IMR-90 (cell line): ENCODE measurements around the gene FAHD2A.

Experiments
- CEBPB ChIP-seq: IDR thresholded peaks from 2 replicates; pipeline ENCODE4 v1.6.1; 2012; ENCODE audit warnings: low read depth, low read length, improper control_type of control experiment
- MXI1 ChIP-seq: IDR thresholded peaks from 2 replicates; pipeline ENCODE4 v1.6.1; 2012; ENCODE audit warnings: low read depth, mild to moderate bottlenecking, low read length, moderate library complexity, borderline replicate concordance
- POLR2A ChIP-seq: IDR thresholded peaks from 2 replicates; pipeline ENCODE4 v1.6.1; 2012; ENCODE audit warnings: mild to moderate bottlenecking, low read depth, low read length
- RAD21 ChIP-seq: IDR thresholded peaks from 2 replicates; pipeline ENCODE4 v1.6.1; 2012; ENCODE audit warnings: low read length, improper control_type of control experiment
- TF ChIP-seq, protein P1 (sequence below): conservative IDR thresholded peaks from 2 replicates; pipeline ENCODE4 v1.5.1; 2012; ENCODE audit warnings: mild to moderate bottlenecking, low read depth, low read length, improper control_type of control experiment

DNA sequence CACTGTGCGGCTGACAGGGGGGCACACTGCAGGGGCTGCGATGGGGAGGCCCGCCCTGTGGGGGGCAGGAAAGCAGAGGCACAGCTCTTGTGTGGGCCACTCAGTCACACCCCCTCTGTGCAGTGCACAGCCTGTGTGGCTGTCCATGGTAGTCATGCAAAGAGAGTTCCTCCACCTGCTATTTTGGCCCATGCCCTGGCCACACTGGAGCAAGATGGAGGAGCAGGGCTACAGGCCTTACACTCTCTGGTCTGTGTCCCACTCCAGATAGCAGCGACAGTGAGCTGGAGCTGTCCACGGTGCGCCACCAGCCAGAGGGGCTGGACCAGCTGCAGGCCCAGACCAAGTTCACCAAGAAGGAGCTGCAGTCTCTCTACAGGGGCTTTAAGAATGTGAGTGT is 28.5 kb upstream of the FAHD2A start:
- no peak for TF ChIP-seq POLR2A
- no peak for TF ChIP-seq MXI1
- TF ChIP-seq, protein P1, sequence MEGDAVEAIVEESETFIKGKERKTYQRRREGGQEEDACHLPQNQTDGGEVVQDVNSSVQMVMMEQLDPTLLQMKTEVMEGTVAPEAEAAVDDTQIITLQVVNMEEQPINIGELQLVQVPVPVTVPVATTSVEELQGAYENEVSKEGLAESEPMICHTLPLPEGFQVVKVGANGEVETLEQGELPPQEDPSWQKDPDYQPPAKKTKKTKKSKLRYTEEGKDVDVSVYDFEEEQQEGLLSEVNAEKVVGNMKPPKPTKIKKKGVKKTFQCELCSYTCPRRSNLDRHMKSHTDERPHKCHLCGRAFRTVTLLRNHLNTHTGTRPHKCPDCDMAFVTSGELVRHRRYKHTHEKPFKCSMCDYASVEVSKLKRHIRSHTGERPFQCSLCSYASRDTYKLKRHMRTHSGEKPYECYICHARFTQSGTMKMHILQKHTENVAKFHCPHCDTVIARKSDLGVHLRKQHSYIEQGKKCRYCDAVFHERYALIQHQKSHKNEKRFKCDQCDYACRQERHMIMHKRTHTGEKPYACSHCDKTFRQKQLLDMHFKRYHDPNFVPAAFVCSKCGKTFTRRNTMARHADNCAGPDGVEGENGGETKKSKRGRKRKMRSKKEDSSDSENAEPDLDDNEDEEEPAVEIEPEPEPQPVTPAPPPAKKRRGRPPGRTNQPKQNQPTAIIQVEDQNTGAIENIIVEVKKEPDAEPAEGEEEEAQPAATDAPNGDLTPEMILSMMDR = no peak
- no peak for TF ChIP-seq CEBPB
- TF ChIP-seq RAD21 = no peak
